GM12865 (cell line): Measurements from ENCODE around the gene FXR1.

Source experiments
- DNase-seq: peaks from one replicate; pipeline ENCODE4 v3.0.0; 2010; ENCODE audit warnings: low read depth
- H3K4me3 ChIP-seq: 2 replicates; pipeline ENCODE4 v1.5.1; 2011; ENCODE audit warnings: mild to moderate bottlenecking, low read depth, low read length, control low read depth
- CTCF ChIP-seq: IDR thresholded peaks from 2 replicates; pipeline ENCODE4 v1.5.1; 2011; ENCODE audit warnings: low read length, control low read depth, low read depth, inconsistent platforms; ENCODE audit not compliant: insufficient read depth; ENCODE audit errors: missing control alignments

FXR1 gene

GRCh38 chr3:180888992-180889560, 23.4 kb upstream of the FXR1 start:
- no peak for TF ChIP-seq CTCF
- no peak for DNase-seq
- no peak overlapping the region for H3K4me3 ChIP-seq

- DNase-seq, result no peak
- TF ChIP-seq CTCF, result no peak
- no peak overlapping the region for H3K4me3 ChIP-seq
Observed at GRCh38 chr3:180898572-180898971, 13.9 kb upstream of the FXR1 start.

GRCh38 chr3:180909369-180910127, 2.9 kb upstream of the FXR1 start:
- no peak for TF ChIP-seq CTCF
- no peak for DNase-seq
- no peak overlapping the region for H3K4me3 ChIP-seq

GRCh38 chr3:180910823-180911222, 1.6 kb upstream of the FXR1 start:
- TF ChIP-seq CTCF, result no peak

GRCh38 chr3:180911876-180912303, 580 bp upstream of the FXR1 start:
- H3K4me3 ChIP-seq, result peak overlapping the region; percentile 79
- no peak for TF ChIP-seq CTCF
- peak; percentile 8 for DNase-seq

More at GRCh38 chr3:180910823-180911222, 1.6 kb upstream of the FXR1 start:
- no peak overlapping the region for H3K4me3 ChIP-seq
- DNase-seq, result no peak

- no peak for TF ChIP-seq CTCF
- DNase-seq, result no peak
- peak overlapping the region; percentile 79 for H3K4me3 ChIP-seq
Observed at GRCh38 chr3:180913581-180914404, 1.3 kb downstream of the FXR1 start.
